Measurements from ENCODE around the gene FXYD4. TPM values are rescaled to one million over a fixed set of nuclear protein-coding genes. Genes with fewer than 3 reads are reported as not detected.
A peak's percentile ranks its signal among the peaks of the same experiment; 100 is the strongest.

The FXYD4 gene, protein sequence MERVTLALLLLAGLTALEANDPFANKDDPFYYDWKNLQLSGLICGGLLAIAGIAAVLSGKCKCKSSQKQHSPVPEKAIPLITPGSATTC
- not detected in 3 replicates for total RNA-seq
- long read RNA-seq, result 0 reads

DNA sequence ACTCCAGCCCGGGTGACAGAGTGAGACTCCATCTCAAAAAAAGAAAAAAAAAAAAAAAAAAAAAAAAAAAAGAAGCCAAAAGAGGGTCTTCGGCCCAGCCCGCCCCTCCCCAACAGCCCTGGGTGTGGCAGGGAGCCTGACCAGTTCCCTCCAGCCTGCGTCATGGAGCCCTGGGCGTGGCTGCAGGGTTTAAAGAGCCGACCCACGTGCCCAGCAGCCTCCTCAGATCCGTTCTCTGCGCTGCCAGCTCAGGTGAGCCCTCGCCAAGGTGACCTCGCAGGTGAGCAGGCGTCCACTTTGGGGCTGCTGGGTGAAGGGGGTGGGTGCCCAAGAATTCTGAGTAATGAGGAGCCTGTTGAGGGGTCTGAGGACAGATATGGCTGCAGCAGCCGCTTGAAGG lies at the start of gene FXYD4:
Gene FXYD4, plus strand, starts transcription at position 219 of the 400 bp plus-strand sequence. CDS start 2,111 bp downstream, outside the sequence.
- TF ChIP-seq, protein P1, sequence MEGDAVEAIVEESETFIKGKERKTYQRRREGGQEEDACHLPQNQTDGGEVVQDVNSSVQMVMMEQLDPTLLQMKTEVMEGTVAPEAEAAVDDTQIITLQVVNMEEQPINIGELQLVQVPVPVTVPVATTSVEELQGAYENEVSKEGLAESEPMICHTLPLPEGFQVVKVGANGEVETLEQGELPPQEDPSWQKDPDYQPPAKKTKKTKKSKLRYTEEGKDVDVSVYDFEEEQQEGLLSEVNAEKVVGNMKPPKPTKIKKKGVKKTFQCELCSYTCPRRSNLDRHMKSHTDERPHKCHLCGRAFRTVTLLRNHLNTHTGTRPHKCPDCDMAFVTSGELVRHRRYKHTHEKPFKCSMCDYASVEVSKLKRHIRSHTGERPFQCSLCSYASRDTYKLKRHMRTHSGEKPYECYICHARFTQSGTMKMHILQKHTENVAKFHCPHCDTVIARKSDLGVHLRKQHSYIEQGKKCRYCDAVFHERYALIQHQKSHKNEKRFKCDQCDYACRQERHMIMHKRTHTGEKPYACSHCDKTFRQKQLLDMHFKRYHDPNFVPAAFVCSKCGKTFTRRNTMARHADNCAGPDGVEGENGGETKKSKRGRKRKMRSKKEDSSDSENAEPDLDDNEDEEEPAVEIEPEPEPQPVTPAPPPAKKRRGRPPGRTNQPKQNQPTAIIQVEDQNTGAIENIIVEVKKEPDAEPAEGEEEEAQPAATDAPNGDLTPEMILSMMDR (IDR thresholded peaks at IDR 0.05), result no peak
- H3K27ac Mint-ChIP-seq (ENCODE audit: unreplicated experiment), result no peak within 1 kb of the TSS
- H3K36me3 Mint-ChIP-seq (ENCODE audit: low read depth), result no peaks in the 10 kb centered on the region
- no peaks in the 10 kb centered on the region for H3K9me3 Mint-ChIP-seq (ENCODE audit: low read depth)
- H3K4me3 Mint-ChIP-seq (ENCODE audit: unreplicated experiment), result no peak within 1 kb of the TSS
- no peaks in the 10 kb centered on the region for H3K4me1 Mint-ChIP-seq (ENCODE audit: low read depth)
- DNase-seq (ENCODE audit: low spot score), result peak; percentile 75
- H3K27me3 Mint-ChIP-seq (ENCODE audit: low read depth), result no peaks in the 10 kb centered on the region

DNA sequence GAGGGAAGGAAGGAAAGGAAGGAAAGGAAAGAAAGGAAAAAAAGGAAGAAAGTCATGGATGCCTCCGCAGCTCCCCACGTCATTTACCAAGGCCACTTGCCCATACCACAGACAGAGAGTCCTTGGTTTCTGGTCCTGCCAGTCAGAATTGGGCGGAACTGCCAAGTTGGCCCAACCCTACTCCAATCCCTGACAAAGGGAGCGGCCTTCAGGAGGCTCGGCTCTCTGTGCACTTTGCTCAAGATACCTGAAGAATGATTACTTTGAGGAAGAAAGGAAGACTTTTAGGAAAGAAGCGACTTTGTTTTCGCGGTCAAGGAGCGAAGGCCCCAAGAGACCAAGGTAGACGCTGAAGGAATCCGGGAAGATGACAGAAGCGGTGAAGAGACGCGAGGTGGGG lies 49.1 kb upstream of the FXYD4 start:
- Mint-ChIP-seq H3K4me3 (ENCODE audit: unreplicated experiment) (peak overlapping the region; percentile 62), H3K4me1 (ENCODE audit: low read depth) (peaks cover 10% of the 10 kb centered on the region), H3K36me3 (ENCODE audit: low read depth) (no peaks in the 10 kb centered on the region), H3K9me3 (ENCODE audit: low read depth) (no peaks in the 10 kb centered on the region), H3K27ac (ENCODE audit: unreplicated experiment) (no peak overlapping the region), H3K27me3 (ENCODE audit: low read depth) (peaks cover 14% of the 10 kb centered on the region)
- TF ChIP-seq, protein P1 (IDR thresholded peaks at IDR 0.05), result no peak
- peak; percentile 44 for DNase-seq (ENCODE audit: low spot score)

DNA sequence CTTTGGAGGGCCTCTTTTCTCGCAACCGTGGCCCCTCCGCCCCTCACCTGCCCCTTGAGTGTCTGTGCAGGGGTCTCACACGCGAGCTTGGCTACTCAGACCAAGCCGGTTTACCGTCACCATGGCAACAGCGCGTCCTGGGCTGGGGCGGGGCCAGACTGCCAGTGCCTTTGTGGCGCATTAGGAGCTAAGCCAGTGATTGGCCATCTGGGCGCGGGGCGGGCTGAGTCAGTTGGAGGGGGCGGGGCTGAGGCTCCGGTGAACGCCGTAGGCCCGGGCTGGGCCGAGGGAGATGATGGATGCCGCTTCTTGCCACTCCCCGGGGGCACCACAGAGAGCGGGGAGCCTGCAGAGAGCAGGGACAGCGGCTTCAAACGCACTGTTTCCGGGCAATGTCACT lies 48.7 kb upstream of the FXYD4 start:
- TF ChIP-seq, protein P1 (IDR thresholded peaks at IDR 0.05), result no peak
- H3K4me3 Mint-ChIP-seq (ENCODE audit: unreplicated experiment), result peak overlapping the region; percentile 62
- H3K4me1 Mint-ChIP-seq (ENCODE audit: low read depth), result peaks cover 10% of the 10 kb centered on the region
- no peak overlapping the region for H3K27ac Mint-ChIP-seq (ENCODE audit: unreplicated experiment)
- no peaks in the 10 kb centered on the region for H3K36me3 Mint-ChIP-seq (ENCODE audit: low read depth)
- peak; percentile 91 for DNase-seq (ENCODE audit: low spot score)
- peaks cover 18% of the 10 kb centered on the region for H3K27me3 Mint-ChIP-seq (ENCODE audit: low read depth)
- H3K9me3 Mint-ChIP-seq (ENCODE audit: low read depth), result no peaks in the 10 kb centered on the region

DNA sequence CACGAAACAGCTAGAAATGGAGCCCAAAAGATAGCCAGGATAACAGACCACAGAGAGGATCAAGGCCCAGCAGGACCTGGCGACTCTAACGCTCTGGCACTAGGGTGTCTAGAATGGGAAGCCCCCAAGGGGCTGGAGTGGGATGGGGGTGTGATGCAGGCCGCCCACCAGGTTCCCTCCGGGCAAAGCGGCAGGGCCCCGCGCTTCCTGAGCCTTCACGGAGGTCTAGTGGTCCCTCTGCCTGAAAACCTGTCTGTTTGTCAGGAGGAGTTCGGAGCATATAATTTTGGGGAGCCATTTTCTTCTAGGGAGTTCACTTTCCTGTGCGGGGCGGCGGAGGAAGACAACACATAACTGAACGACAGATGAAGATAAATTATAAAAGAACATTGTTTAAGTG lies 48.2 kb upstream of the FXYD4 start:
- Mint-ChIP-seq H3K27ac (ENCODE audit: unreplicated experiment) (no peak overlapping the region), H3K27me3 (ENCODE audit: low read depth) (peaks cover 22% of the 10 kb centered on the region), H3K9me3 (ENCODE audit: low read depth) (no peaks in the 10 kb centered on the region), H3K4me3 (ENCODE audit: unreplicated experiment) (peak overlapping the region; percentile 62), H3K36me3 (ENCODE audit: low read depth) (no peaks in the 10 kb centered on the region), H3K4me1 (ENCODE audit: low read depth) (peaks cover 10% of the 10 kb centered on the region)
- peak; percentile 53 for DNase-seq (ENCODE audit: low spot score)
- TF ChIP-seq, protein P1 (IDR thresholded peaks at IDR 0.05), result no peak

DNA sequence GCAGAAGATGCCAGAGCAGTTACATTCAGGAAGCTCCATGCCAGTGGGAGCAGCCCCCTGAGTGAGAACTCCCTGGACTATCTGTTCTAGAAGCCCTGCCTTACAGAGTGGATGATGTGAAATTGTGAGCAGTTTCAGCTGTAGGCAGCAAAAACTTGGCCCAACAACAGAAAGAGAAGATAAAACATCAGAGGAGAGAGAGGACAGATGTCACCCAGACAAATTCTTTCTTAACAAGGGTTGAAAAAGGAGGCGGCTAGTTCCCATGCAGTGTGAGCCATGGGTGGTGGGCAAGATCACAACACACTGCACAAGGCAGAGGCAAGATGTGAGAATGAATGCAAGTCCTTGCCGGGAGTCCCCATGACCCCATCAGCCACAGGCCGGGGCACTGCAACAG lies 46.6 kb upstream of the FXYD4 start:
- H3K36me3 Mint-ChIP-seq (ENCODE audit: low read depth), result no peaks in the 10 kb centered on the region
- no peak overlapping the region for H3K4me3 Mint-ChIP-seq (ENCODE audit: unreplicated experiment)
- no peak overlapping the region for H3K27ac Mint-ChIP-seq (ENCODE audit: unreplicated experiment)
- no peak for DNase-seq (ENCODE audit: low spot score)
- peaks cover 10% of the 10 kb centered on the region for H3K4me1 Mint-ChIP-seq (ENCODE audit: low read depth)
- H3K9me3 Mint-ChIP-seq (ENCODE audit: low read depth), result no peaks in the 10 kb centered on the region
- TF ChIP-seq, protein P1 (IDR thresholded peaks at IDR 0.05), result no peak
- H3K27me3 Mint-ChIP-seq (ENCODE audit: low read depth), result peaks cover 25% of the 10 kb centered on the region
